GM21515 (cell line): Measurements from ENCODE around the gene ZNF519.
"Not testable (repeated sequence)": the region's sequence is repeated elsewhere in the genome, so short reads cannot be mapped to it uniquely, and the experiment has no call there.

Experiments
- ATAC-seq: cut with Tn5 transposase; IDR thresholded peaks from one replicate; pipeline ENCODE4 v1.9.1; 2021; ENCODE audit not compliant: unreplicated experiment

The ZNF519 gene

GRCh38 chr18:14147935-14148865, 16.0 kb upstream of the ZNF519 start:
- not testable (repeated sequence) for ATAC-seq

DNA sequence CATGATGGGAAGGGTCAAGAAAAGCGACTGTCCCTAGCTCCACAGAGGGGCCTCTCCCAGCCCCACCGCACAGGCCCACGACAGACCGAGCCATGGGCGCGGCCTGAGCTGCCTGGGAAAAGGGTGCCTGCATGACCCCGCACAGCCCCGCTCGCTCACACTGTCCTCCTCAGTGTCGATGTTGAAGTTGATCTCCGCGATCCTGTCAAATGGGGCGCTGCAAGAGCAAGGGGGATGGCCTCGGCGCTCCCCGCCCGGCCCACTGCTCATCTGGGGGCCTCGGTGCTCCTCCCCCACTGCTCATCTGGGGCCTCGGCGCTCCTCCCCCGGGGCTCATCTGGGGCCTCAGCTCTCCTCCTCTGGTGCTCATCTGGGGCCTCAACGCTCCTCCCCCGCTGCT, 14.5 kb upstream of the ZNF519 start:
- not testable (repeated sequence) for ATAC-seq

DNA sequence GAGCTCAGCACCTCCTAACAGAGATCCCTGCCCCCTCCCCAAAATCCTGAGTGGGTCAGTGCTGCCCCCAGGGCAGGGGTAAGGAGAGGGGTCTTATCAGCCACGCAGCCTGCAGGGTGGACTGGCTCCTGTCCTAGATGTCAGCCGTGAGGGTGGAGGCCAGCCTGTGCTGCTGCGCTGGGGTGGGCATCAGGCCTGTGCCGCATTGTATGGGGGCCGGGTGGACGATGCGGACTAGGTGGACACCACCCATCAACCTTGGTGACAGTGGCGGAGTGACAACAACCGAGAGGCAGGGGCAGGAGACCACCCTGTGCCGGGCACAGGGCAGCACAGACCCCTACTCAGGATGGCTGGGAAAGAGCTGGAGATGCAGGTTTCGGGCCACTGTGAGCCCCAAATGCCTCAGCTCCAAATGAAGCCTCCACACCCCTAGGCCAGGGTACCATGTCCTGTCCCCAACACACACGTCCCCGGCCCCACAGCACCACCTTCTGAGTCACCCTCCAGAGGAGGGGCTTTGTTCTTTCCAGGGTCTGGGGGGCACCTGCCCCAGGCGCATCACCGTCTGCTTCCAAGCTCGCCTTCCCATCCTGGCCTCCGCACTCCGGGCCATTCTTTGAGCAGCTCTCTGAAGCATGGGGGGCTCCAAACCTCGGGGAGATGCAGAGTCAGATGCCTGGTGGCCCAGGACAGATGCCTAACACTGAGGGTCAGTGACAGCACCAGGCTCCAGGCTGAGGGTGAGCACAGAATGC, 13.5 kb upstream of the ZNF519 start:
- not testable (repeated sequence) for ATAC-seq

GRCh38 chr18:14145021-14145420, 12.8 kb upstream of the ZNF519 start:
- not testable (repeated sequence) for ATAC-seq

DNA sequence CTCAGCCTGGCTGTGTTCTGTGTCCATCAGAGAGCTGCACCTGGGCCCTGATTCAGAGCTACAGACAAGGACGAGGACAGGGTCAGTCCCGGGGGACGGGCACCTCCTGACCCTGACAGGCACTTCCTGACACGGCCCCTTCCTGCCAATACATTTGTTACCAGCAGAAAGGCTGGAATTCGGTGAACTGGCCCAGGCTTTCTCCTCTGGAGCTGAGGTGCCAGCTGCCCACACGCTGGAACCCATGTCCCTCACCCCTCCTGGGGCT, 12.3 kb upstream of the ZNF519 start:
- no peak for ATAC-seq

DNA sequence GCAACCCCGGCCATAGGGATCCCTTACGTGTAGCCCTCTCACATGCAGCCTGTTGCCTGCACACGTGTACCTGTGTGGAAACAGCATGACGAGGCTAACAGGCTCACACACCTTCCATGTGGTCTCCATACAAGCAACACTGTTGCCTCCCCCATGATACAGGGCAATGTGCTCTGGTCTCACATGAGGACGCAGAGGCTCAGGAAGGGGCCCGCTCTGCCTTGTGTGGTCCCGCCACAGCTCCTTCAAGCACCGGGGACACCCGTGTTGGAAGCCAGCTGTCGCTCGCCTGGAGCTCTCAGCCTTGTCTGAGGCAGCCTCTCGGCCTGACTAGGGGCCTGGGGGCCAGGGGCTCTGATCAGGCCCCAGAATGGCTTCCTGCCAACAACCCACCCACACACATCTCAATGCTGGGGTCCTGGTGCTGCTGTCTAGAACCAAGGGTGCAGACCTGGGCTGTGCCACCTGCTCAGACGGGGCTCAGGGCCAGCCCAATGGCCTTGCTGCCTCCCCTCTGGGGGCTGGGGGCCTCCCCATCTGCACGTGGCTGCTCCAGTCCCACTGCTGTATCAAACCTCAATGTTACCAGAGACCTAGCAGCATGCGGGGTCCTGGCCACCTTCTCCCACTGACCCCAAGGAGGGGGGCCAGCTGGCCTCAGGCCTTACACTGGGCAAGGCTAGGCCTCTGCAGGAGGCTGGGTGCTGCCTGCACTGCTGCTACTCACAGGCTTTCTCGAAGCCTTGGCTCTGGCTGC, 11.8 kb upstream of the ZNF519 start:
- ATAC-seq: not testable (repeated sequence)

- ATAC-seq: not testable (repeated sequence)
These were observed 11.2 kb upstream of the ZNF519 start for GRCh38 chr18:14143396-14143795.

DNA sequence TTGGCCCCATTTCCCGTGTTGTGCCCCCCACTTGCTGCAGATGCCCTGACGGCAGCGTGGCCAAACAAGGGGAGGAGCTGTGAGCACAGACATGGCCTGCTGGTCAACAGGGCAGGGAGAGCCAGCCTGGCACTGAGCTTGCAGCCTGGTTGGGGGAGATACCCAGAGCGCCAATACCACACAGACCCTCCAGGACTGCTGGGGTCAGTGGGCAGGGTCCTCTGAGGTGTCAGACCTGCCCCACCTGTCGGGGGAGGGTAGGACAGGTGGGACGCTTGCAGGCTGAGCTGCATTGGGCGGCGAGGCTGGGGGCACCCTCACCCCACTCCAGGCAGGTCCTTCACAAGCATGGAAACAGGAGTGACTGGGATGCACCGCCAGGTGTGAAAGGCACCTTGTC, 9.9 kb upstream of the ZNF519 start:
- ATAC-seq: not testable (repeated sequence)

DNA sequence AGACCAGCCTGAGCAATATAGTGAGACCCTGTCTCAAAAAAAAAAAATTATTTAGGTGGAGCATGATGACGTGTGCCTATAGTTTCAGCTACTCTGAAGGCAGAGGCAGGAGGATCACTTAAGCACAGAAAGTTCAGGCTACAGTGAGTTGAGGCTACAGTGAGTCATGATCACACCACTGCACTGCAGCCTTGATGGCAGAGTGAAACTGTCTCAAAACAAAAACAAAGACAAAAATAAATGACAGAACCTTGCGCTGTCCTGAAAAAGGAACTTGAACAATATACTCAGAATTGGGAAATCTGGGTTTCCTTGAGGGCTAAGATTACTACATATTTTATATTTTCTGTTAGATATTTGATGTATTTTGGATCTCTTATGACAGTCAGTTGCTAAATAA, 7.3 kb upstream of the ZNF519 start:
- ATAC-seq: not testable (repeated sequence)

DNA sequence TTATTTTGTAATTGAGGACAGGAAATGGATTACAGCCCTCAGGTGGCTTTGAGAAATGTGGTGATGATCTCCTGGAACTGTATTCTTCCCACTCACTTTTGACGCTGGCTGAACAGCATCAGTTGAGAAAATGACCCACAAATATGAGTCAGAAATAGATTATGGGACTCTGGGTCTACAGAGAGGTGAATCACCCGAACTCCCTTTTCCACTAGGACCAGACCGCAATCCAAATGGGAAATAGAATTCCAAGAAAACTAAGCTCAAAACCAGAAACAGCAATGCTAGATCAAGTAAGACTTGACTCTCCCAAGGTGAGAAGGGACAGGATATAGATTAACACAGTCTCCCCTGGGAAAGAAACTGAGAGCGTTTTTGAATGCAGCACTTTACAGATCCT, 5.7 kb upstream of the ZNF519 start:
- ATAC-seq: not testable (repeated sequence)

- peak; percentile 22 for ATAC-seq
These were observed 452 bp downstream of the ZNF519 start for GRCh38 chr18:14131696-14132270.

DNA sequence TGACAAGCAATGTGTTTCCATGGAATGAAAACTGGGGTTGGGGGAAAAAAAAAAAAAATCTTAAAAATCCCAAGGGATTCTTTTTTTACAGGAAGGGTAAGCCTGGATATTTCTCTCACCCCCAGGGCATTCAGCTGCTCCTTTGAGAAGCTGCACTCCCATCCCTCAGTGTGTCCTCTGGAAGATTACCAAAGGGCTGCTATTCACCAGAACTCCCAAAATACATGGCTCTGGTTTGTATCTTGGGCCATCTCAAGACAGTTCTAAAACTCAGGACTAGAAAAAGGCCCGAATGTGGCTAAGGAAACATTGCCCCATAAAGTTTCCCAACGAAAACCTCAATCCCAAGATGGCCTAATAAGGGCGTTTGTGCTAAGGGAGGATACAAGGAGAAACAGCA, 1.4 kb downstream of the ZNF519 start:
- ATAC-seq: not testable (repeated sequence)

- no peak for ATAC-seq
These were observed 7.5 kb downstream of the ZNF519 start for GRCh38 chr18:14124689-14125088.

DNA sequence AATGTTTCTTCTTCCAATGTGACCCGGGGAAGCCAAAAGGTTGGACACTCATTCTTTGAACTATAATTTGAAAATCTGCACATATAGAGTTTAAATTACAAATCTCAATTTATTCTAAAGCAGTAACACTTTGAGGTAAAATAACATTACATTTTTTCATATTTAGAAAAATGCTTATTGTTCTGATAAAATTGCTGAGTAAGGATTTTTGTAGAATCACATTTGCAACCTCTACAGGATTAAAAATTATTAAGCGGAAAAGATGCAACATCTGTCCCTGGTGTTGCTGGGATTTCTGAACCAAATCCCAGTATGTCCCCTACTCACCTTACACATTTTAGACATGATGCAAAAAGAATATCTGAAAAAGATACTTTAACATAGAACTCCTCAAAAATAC, 10.1 kb downstream of the ZNF519 start:
- no peak for ATAC-seq

DNA sequence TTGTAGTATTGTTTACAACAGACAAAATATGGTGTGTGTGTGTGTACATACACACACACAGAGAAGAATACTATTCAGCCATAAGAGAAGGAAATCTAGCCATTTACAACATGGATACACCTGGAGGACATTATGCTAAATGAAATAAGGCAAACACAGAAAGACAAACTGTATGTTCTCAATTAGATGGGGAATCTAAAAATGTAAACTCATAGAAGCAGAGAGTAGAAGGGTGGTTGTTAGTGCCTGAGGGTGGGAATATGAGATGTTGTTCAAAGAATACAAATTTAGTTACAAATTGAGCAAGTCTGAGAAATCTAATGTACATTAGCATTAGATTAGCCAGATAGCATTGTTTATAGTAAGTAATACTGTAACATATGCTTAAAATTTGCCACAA, 11.3 kb downstream of the ZNF519 start:
- no peak for ATAC-seq

- ATAC-seq: no peak
These were observed 14.6 kb downstream of the ZNF519 start for GRCh38 chr18:14117606-14118005.

- no peak for ATAC-seq
These were observed 25.3 kb downstream of the ZNF519 start for GRCh38 chr18:14106906-14107305.

GRCh38 chr18:14104906-14105748, 27.1 kb downstream of the ZNF519 start:
- ATAC-seq: no peak

GRCh38 chr18:14104201-14104600, 28.0 kb downstream of the ZNF519 start:
- no peak for ATAC-seq
